OCI-LY1 (cell line): ENCODE results near the gene IDH2.
A peak's percentile ranks its signal among the peaks of the same experiment; 100 is the strongest.

ENCODE experiments used
- H2AFZ ChIP-seq: fragments of 200-600 bp; sonication (generic), shearing (Covaris generic); 2 replicates; pipeline ENCODE4 v1.6.0; 2014; ENCODE audit warnings: antibody characterized with exemption, mild to moderate bottlenecking, low read length
- H3F3A ChIP-seq: fragments of 200-600 bp; sonication (generic), shearing (Covaris generic); 2 replicates; pipeline ENCODE4 v1.6.0; 2014; ENCODE audit warnings: mild to moderate bottlenecking, antibody characterized with exemption, low read length, moderate library complexity; ENCODE audit not compliant: insufficient read depth
- H3K27ac ChIP-seq: fragments of 200-600 bp; sonication (generic); 2 replicates; pipeline ENCODE4 v1.5.1; 2014; ENCODE audit warnings: low read length, mixed run types, mild to moderate bottlenecking, low read depth; ENCODE audit not compliant: poor library complexity, severe bottlenecking
- H3K27me3 ChIP-seq: fragments of 200-600 bp; sonication (generic); 2 replicates; pipeline ENCODE4 v1.6.0; 2014; ENCODE audit warnings: antibody characterized with exemption, mild to moderate bottlenecking, low read length, moderate library complexity; ENCODE audit not compliant: insufficient read depth
- H3K36me3 ChIP-seq: fragments of 200-600 bp; sonication (generic); 2 replicates; pipeline ENCODE4 v1.6.1; 2014; ENCODE audit warnings: mild to moderate bottlenecking, antibody characterized with exemption, low read length, moderate library complexity, mixed read lengths; ENCODE audit not compliant: insufficient read depth
- H3K4me1 ChIP-seq: fragments of 200-600 bp; sonication (generic); 2 replicates; pipeline ENCODE4 v1.5.1; 2014; ENCODE audit warnings: mild to moderate bottlenecking, low read length, moderate library complexity; ENCODE audit not compliant: insufficient read depth, severe bottlenecking
- H3K4me2 ChIP-seq: fragments of 200-600 bp; sonication (generic), shearing (Covaris generic); 2 replicates; pipeline ENCODE4 v1.6.1; 2014; ENCODE audit warnings: low read length
- H3K4me3 ChIP-seq: fragments of 200-600 bp; sonication (generic); 2 replicates; pipeline ENCODE4 v1.5.1; 2014; ENCODE audit warnings: low read length, low read depth, mild to moderate bottlenecking, mixed read lengths; ENCODE audit not compliant: poor library complexity, severe bottlenecking
- H3K79me2 ChIP-seq: fragments of 200-600 bp; shearing (Covaris generic); 2 replicates; pipeline ENCODE4 v1.6.1; 2016; ENCODE audit warnings: mixed run types, low read length, mixed read lengths; ENCODE audit not compliant: insufficient read depth
- H3K9ac ChIP-seq: fragments of 200-600 bp; sonication (generic), shearing (Covaris generic); 2 replicates; pipeline ENCODE4 v1.6.1; 2014; ENCODE audit warnings: mild to moderate bottlenecking, low read length, mixed read lengths
- H3K9me2 ChIP-seq: fragments of 200-600 bp; sonication (generic), shearing (Covaris generic); 2 replicates; pipeline ENCODE4 v1.6.1; 2014; ENCODE audit warnings: low read depth, mild to moderate bottlenecking, low read length, mixed read lengths
- H3K9me3 ChIP-seq: fragments of 200-600 bp; shearing (Covaris generic); 2 replicates; pipeline ENCODE4 v1.6.1; 2014; ENCODE audit warnings: low read length, mixed read lengths
- H4K20me1 ChIP-seq: fragments of 200-600 bp; sonication (generic), shearing (Covaris generic); 2 replicates; pipeline ENCODE4 v1.6.0; 2016; ENCODE audit warnings: mild to moderate bottlenecking, low read length; ENCODE audit not compliant: insufficient read depth
- EZH2 ChIP-seq: fragments of 200-600 bp; sonication (generic), shearing (Covaris generic); IDR thresholded peaks from 2 replicates; pipeline ENCODE4 v1.8.0; 2017; ENCODE audit warnings: borderline replicate concordance, mixed run types, mild to moderate bottlenecking, antibody characterized with exemption, low read length, moderate library complexity, mixed read lengths
- TF ChIP-seq, protein P1 (sequence below): fragments of 200-600 bp; sonication (generic), shearing (Covaris generic); IDR thresholded peaks from 2 replicates; pipeline ENCODE4 v1.5.1; 2017; ENCODE audit warnings: mild to moderate bottlenecking, antibody characterized with exemption, low read length, moderate library complexity, mixed read lengths

Gene IDH2

DNA sequence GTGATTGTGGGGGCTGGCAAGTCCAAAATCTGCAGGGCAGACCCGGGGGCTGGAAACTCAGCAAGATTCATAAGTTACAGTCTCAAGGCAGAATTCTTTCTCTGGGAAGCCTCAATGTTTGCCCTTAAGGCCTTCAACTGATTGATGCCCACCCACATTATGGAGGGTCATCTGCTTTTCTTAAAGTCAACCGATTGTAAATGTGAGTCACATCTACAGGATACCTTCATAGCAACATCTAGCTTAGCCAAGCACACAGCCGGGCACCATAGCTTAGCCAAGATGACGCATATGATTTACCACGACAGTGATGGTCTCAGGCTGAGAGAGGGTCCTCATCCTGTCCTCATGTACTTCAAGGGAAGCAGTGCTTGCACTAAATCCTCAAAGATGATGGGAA is 43.5 kb downstream of the IDH2 start:
- no peaks in the 10 kb centered on the region for H3K79me2 ChIP-seq
- H3K4me3 ChIP-seq, result peak overlapping the region; percentile 10
- TF ChIP-seq, protein P1, sequence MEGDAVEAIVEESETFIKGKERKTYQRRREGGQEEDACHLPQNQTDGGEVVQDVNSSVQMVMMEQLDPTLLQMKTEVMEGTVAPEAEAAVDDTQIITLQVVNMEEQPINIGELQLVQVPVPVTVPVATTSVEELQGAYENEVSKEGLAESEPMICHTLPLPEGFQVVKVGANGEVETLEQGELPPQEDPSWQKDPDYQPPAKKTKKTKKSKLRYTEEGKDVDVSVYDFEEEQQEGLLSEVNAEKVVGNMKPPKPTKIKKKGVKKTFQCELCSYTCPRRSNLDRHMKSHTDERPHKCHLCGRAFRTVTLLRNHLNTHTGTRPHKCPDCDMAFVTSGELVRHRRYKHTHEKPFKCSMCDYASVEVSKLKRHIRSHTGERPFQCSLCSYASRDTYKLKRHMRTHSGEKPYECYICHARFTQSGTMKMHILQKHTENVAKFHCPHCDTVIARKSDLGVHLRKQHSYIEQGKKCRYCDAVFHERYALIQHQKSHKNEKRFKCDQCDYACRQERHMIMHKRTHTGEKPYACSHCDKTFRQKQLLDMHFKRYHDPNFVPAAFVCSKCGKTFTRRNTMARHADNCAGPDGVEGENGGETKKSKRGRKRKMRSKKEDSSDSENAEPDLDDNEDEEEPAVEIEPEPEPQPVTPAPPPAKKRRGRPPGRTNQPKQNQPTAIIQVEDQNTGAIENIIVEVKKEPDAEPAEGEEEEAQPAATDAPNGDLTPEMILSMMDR, result no peak
- TF ChIP-seq EZH2, result no peak
- no peak overlapping the region for H2AFZ ChIP-seq
- H3K36me3 ChIP-seq, result no peaks in the 10 kb centered on the region
- H4K20me1 ChIP-seq, result no peaks in the 10 kb centered on the region
- H3K9ac ChIP-seq, result peak overlapping the region; percentile 53; the same call in 1 of the 2 replicates
- H3K27me3 ChIP-seq, result no peaks in the 10 kb centered on the region
- no peaks in the 10 kb centered on the region for H3K9me2 ChIP-seq
- peak overlapping the region; percentile 53 for H3K4me2 ChIP-seq
- H3K4me1 ChIP-seq, result peaks cover 74% of the 10 kb centered on the region
- H3K27ac ChIP-seq, result peak overlapping the region; percentile 97
- no peaks in the 10 kb centered on the region for H3F3A ChIP-seq
- no peaks in the 10 kb centered on the region for H3K9me3 ChIP-seq

GRCh38 chr15:90058308-90058707 is 44.0 kb downstream of the IDH2 start:
- H3K4me2 ChIP-seq, result peak overlapping the region; percentile 39; the same call in 1 of the 2 replicates

GRCh38 chr15:90056529-90056928 is 45.7 kb downstream of the IDH2 start:
- no peaks in the 10 kb centered on the region for H4K20me1 ChIP-seq
- H3K27me3 ChIP-seq, result no peaks in the 10 kb centered on the region
- no peak overlapping the region for H3K9ac ChIP-seq
- no peak overlapping the region for H3K4me2 ChIP-seq
- H3K27ac ChIP-seq, result peak overlapping the region; percentile 27
- no peaks in the 10 kb centered on the region for H3F3A ChIP-seq
- no peaks in the 10 kb centered on the region for H3K36me3 ChIP-seq
- no peaks in the 10 kb centered on the region for H3K79me2 ChIP-seq
- no peaks in the 10 kb centered on the region for H3K9me2 ChIP-seq
- H3K4me1 ChIP-seq, result peaks cover 51% of the 10 kb centered on the region
- H3K9me3 ChIP-seq, result no peaks in the 10 kb centered on the region
- no peak overlapping the region for H2AFZ ChIP-seq
- H3K4me3 ChIP-seq, result no peak overlapping the region
- TF ChIP-seq EZH2, result no peak
- TF ChIP-seq, protein P1, result no peak

More at GRCh38 chr15:90058308-90058707, 44.0 kb downstream of the IDH2 start:
- H3K36me3 ChIP-seq, result no peaks in the 10 kb centered on the region
- H3K27me3 ChIP-seq, result no peaks in the 10 kb centered on the region
- TF ChIP-seq, protein P1, result no peak
- no peak for TF ChIP-seq EZH2
- H4K20me1 ChIP-seq, result no peaks in the 10 kb centered on the region
- H2AFZ ChIP-seq, result no peak overlapping the region
- H3K9me3 ChIP-seq, result no peaks in the 10 kb centered on the region
- no peak overlapping the region for H3K4me3 ChIP-seq
- peak overlapping the region; percentile 97 for H3K27ac ChIP-seq
- no peaks in the 10 kb centered on the region for H3K79me2 ChIP-seq
- no peaks in the 10 kb centered on the region for H3K9me2 ChIP-seq
- peaks cover 69% of the 10 kb centered on the region for H3K4me1 ChIP-seq
- H3K9ac ChIP-seq, result peak overlapping the region; percentile 45; the same call in 1 of the 2 replicates
- no peaks in the 10 kb centered on the region for H3F3A ChIP-seq
